ENCODE results near the gene SEPSECS. TPM values are rescaled to one million over a fixed set of nuclear protein-coding genes. Genes with fewer than 3 reads are reported as not detected.

The SEPSECS gene
- total and polyA plus RNA-seq, 9 of the 15 experiments (the other 6 are each of a cell fraction or from before 2014, with no cell fraction given): 3.9 to 17.2 (median 7.9) TPM

DNA sequence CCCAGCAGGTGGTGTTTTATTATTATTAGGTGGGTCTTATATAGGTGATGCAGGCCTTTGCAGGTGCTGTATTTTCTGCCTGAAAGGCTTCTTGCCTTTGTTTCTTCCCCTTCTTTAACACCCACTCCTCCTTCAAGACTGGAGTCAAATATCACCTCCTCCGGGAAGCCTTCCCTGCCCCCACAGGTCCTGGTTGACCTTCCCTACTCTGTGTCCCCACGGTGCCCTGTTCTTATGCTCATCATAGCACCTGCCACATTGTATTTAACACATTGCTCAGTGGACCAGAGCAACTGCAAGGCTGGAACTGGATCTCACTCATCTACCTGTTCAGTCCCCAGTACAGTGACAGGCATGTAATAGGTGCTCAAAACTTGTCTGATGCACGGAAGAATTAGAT lies 89.7 kb downstream of the SEPSECS start:
- FAIRE-seq: no peak
- in situ Hi-C loops (cut with MboI): no loop called here
- H4K20me1 ChIP-seq (replicated peaks; ENCODE audit: control insufficient read depth, insufficient read depth, low read length): no peaks in the 10 kb centered on the region

More for the DNA sequence above, 89.7 kb downstream of the SEPSECS start:
- Histone ChIP-seq H3K4me2 (ENCODE audit: insufficient read depth, low read length) (no peak overlapping the region), H3K9me1 (ENCODE audit: control insufficient read depth, insufficient read depth, low read length) (no peaks in the 10 kb centered on the region), H3K9ac (ENCODE audit: insufficient read depth in 1 of 2, low read depth in 2 of 2, low read length in 2 of 2) (no peak overlapping the region), H3K9me3 (replicated peaks; ENCODE audit: control insufficient read depth, insufficient read depth, low read depth, low read length) (no peaks in the 10 kb centered on the region), H2AFZ (ENCODE audit: low read depth, low read length) (no peak overlapping the region), H3K79me2 (ENCODE audit: control insufficient read depth, insufficient read depth, low read length) (no peaks in the 10 kb centered on the region), H3K4me1 (replicated peaks in 1 of 2; ENCODE audit: control insufficient read depth in 2 of 2, insufficient read depth in 2 of 2, low read length in 2 of 2) (no peaks in the 10 kb centered on the region), H3K27me3 (ENCODE audit: control insufficient read depth in 2 of 2, insufficient read depth in 2 of 2, low read length in 2 of 2) (peaks cover 7 to 17% of the 10 kb centered on the region in 2 experiments; a peak in 3 of 5 replicates), H3K27ac (ENCODE audit: extremely low read depth, low read depth, low read length) (no peak overlapping the region), H3K36me3 (ENCODE audit: control insufficient read depth, insufficient read depth, low read length) (no peaks in the 10 kb centered on the region), H3K4me3 (no peak overlapping the region)
- ATAC-seq (no peak), DNase-seq (ENCODE audit: extremely low read depth in 1 of 4, low spot score in 3 of 4) (no peak)
- CTCF ChIA-PET (ENCODE audit: low intra/inter-chr PET ratio): no interaction called here
- intact Hi-C loops (cut with micrococcal nuclease): no loop called here
- TF ChIP-seq ZFP36 (IDR thresholded peaks at IDR 0.05; ENCODE audit: low read depth, low read length, partially characterized antibody) (peak; percentile 55), RAD21 (CRISPR knock-in tag; conservative IDR thresholded peaks at IDR 0.05 in 1 of 2, IDR thresholded peaks at IDR 0.05 in 1 of 2) (no peak), ZC3H4 (CRISPR knock-in tag; IDR thresholded peaks at IDR 0.05; ENCODE audit: borderline replicate concordance) (no peak)
- POLR2A ChIA-PET: no interaction called here
- 4% methylated on average over 3 of the region's 3 CpGs for WGBS (ENCODE audit: insufficient coverage, low coverage, missing lambda C conversion rate)
- no TSS peak for BruUV-seq (replicated peaks)

Other genes with a start within 250 kb of the SEPSECS start
- not detected in 2 replicates for gene CCDC149, start 247.4 kb downstream of the SEPSECS start, total RNA-seq (2014; rRNA removed)
- gene CCDC149, start 247.4 kb downstream of the SEPSECS start, total RNA-seq (2014; rRNA removed; fragmentation: Illumina TruSeq; extraction: Trizol): not detected in 2 replicates
- not detected in 2 replicates for gene CCDC149, start 247.4 kb downstream of the SEPSECS start, total RNA-seq (2015; rRNA removed; fragmentation: Illumina TruSeq; extraction: Trizol)
- gene CCDC149, start 247.4 kb downstream of the SEPSECS start, total RNA-seq (2021): 0.09 and 0.18 TPM in 2 replicates
- gene CCDC149, start 247.4 kb downstream of the SEPSECS start, polyA plus RNA-seq (2011; rRNA removed): 0.04 TPM in 1 of 2 replicates, not detected in the other
- gene CCDC149, start 247.4 kb downstream of the SEPSECS start, polyA plus RNA-seq (2014; fragmentation: Illumina TruSeq; extraction: Trizol): not detected in 2 replicates
- gene CCDC149, start 247.4 kb downstream of the SEPSECS start, polyA plus RNA-seq (2014; fragmentation: Nextera tagmentation; extraction: Ambion mirVana): not detected
- gene CCDC149, start 247.4 kb downstream of the SEPSECS start, polyA plus RNA-seq (2014; rRNA removed): not detected in 2 replicates
- gene LGI2, start 129.5 kb downstream of the SEPSECS start, total RNA-seq (2014; rRNA removed): not detected in 2 replicates
- not detected in 2 replicates for gene LGI2, start 129.5 kb downstream of the SEPSECS start, total RNA-seq (2014; rRNA removed; fragmentation: Illumina TruSeq; extraction: Trizol)
- not detected in 2 replicates for gene LGI2, start 129.5 kb downstream of the SEPSECS start, total RNA-seq (2015; rRNA removed; fragmentation: Illumina TruSeq; extraction: Trizol)
- 0.04 and 0.07 TPM in 2 replicates for gene LGI2, start 129.5 kb downstream of the SEPSECS start, total RNA-seq (2021)
- 0.03 TPM in 1 of 2 replicates, not detected in the other for gene LGI2, start 129.5 kb downstream of the SEPSECS start, polyA plus RNA-seq (2011; rRNA removed)
- not detected in 2 replicates for gene LGI2, start 129.5 kb downstream of the SEPSECS start, polyA plus RNA-seq (2014; fragmentation: Illumina TruSeq; extraction: Trizol)
- gene LGI2, start 129.5 kb downstream of the SEPSECS start, polyA plus RNA-seq (2014; fragmentation: Nextera tagmentation; extraction: Ambion mirVana): not detected
- gene LGI2, start 129.5 kb downstream of the SEPSECS start, polyA plus RNA-seq (2014; rRNA removed): not detected in 2 replicates
- 16.8 and 19.7 TPM in 2 replicates for gene PI4K2B, start 73.6 kb upstream of the SEPSECS start, total RNA-seq (2014; rRNA removed)
- 21.4 and 26.5 TPM in 2 replicates for gene PI4K2B, start 73.6 kb upstream of the SEPSECS start, total RNA-seq (2014; rRNA removed; fragmentation: Illumina TruSeq; extraction: Trizol)
- 15.0 and 16.1 TPM in 2 replicates for gene PI4K2B, start 73.6 kb upstream of the SEPSECS start, total RNA-seq (2015; rRNA removed; fragmentation: Illumina TruSeq; extraction: Trizol)
- gene PI4K2B, start 73.6 kb upstream of the SEPSECS start, total RNA-seq (2021): 14.2 and 17.4 TPM in 2 replicates
- 14.3 and 18.6 TPM in 2 replicates for gene PI4K2B, start 73.6 kb upstream of the SEPSECS start, polyA plus RNA-seq (2011; rRNA removed)
- 12.4 and 12.8 TPM in 2 replicates for gene PI4K2B, start 73.6 kb upstream of the SEPSECS start, polyA plus RNA-seq (2014; fragmentation: Illumina TruSeq; extraction: Trizol)
- gene PI4K2B, start 73.6 kb upstream of the SEPSECS start, polyA plus RNA-seq (2014; fragmentation: Nextera tagmentation; extraction: Ambion mirVana): 1 to 10 TPM; 4.5 to 5.4 TPM
- gene PI4K2B, start 73.6 kb upstream of the SEPSECS start, polyA plus RNA-seq (2014; rRNA removed): 13.4 and 16.5 TPM in 2 replicates
- 12.9 and 14.0 TPM in 2 replicates for gene ZCCHC4, start 152.3 kb upstream of the SEPSECS start, total RNA-seq (2014; rRNA removed)
- 20.5 and 21.3 TPM in 2 replicates for gene ZCCHC4, start 152.3 kb upstream of the SEPSECS start, total RNA-seq (2014; rRNA removed; fragmentation: Illumina TruSeq; extraction: Trizol)
- 18.1 and 19.0 TPM in 2 replicates for gene ZCCHC4, start 152.3 kb upstream of the SEPSECS start, total RNA-seq (2015; rRNA removed; fragmentation: Illumina TruSeq; extraction: Trizol)
- 13.6 and 14.3 TPM in 2 replicates for gene ZCCHC4, start 152.3 kb upstream of the SEPSECS start, total RNA-seq (2021)
- 20.4 and 26.1 TPM in 2 replicates for gene ZCCHC4, start 152.3 kb upstream of the SEPSECS start, polyA plus RNA-seq (2011; rRNA removed)
- gene ZCCHC4, start 152.3 kb upstream of the SEPSECS start, polyA plus RNA-seq (2014; fragmentation: Illumina TruSeq; extraction: Trizol): 16.4 and 17.6 TPM in 2 replicates
- 1 to 10 TPM; 5.3 to 7.9 TPM for gene ZCCHC4, start 152.3 kb upstream of the SEPSECS start, polyA plus RNA-seq (2014; fragmentation: Nextera tagmentation; extraction: Ambion mirVana)
- 14.3 and 15.2 TPM in 2 replicates for gene ZCCHC4, start 152.3 kb upstream of the SEPSECS start, polyA plus RNA-seq (2014; rRNA removed)
- gene ANAPC4, start 216.8 kb upstream of the SEPSECS start, total RNA-seq (2014; rRNA removed): 22.0 and 24.8 TPM in 2 replicates
- 44.8 and 55.0 TPM in 2 replicates for gene ANAPC4, start 216.8 kb upstream of the SEPSECS start, total RNA-seq (2014; rRNA removed; fragmentation: Illumina TruSeq; extraction: Trizol)
- gene ANAPC4, start 216.8 kb upstream of the SEPSECS start, total RNA-seq (2015; rRNA removed; fragmentation: Illumina TruSeq; extraction: Trizol): 38.5 and 45.3 TPM in 2 replicates
- gene ANAPC4, start 216.8 kb upstream of the SEPSECS start, total RNA-seq (2021): 29.6 and 32.2 TPM in 2 replicates
- gene ANAPC4, start 216.8 kb upstream of the SEPSECS start, polyA plus RNA-seq (2011; rRNA removed): 33.2 and 42.8 TPM in 2 replicates
- gene ANAPC4, start 216.8 kb upstream of the SEPSECS start, polyA plus RNA-seq (2014; fragmentation: Illumina TruSeq; extraction: Trizol): 39.2 and 47.0 TPM in 2 replicates
- gene ANAPC4, start 216.8 kb upstream of the SEPSECS start, polyA plus RNA-seq (2014; fragmentation: Nextera tagmentation; extraction: Ambion mirVana): 10 to 100 TPM; 23.9 to 30.3 TPM
- 29.0 and 31.9 TPM in 2 replicates for gene ANAPC4, start 216.8 kb upstream of the SEPSECS start, polyA plus RNA-seq (2014; rRNA removed)